Raji (cell line): ENCODE measurements around the gene GPR4.

Experiments
- POLR2A ChIP-seq: IDR thresholded peaks from 2 replicates; pipeline ENCODE4 v1.6.1; 2011; ENCODE audit warnings: low read depth, low read length, control low read depth; ENCODE audit not compliant: insufficient read depth

The GPR4 gene

GRCh38 chr19:45577111-45577905 lies 24.7 kb downstream of the GPR4 start:
- TF ChIP-seq POLR2A, result no peak

- no peak for TF ChIP-seq POLR2A
These were observed 25.3 kb downstream of the GPR4 start for GRCh38 chr19:45576682-45577081.

GRCh38 chr19:45575216-45575615 lies 26.8 kb downstream of the GPR4 start:
- TF ChIP-seq POLR2A, result no peak

GRCh38 chr19:45574526-45574925 lies 27.5 kb downstream of the GPR4 start:
- TF ChIP-seq POLR2A, result no peak

- no peak for TF ChIP-seq POLR2A
These were observed 30.4 kb downstream of the GPR4 start for GRCh38 chr19:45571457-45572220.

- no peak for TF ChIP-seq POLR2A
These were observed 32.2 kb downstream of the GPR4 start for GRCh38 chr19:45569619-45570421.

- no peak for TF ChIP-seq POLR2A
These were observed 33.3 kb downstream of the GPR4 start for GRCh38 chr19:45568732-45569131.

- TF ChIP-seq POLR2A, result no peak
These were observed 34.4 kb downstream of the GPR4 start for GRCh38 chr19:45567609-45568008.

- 0 out of 2 replicates have a peak, but pooled peaks have one; percentile 14 for TF ChIP-seq POLR2A
These were observed 37.8 kb downstream of the GPR4 start for GRCh38 chr19:45564131-45564780.

- no peak for TF ChIP-seq POLR2A
These were observed 41.3 kb downstream of the GPR4 start for GRCh38 chr19:45560686-45561085.

- TF ChIP-seq POLR2A, result no peak
These were observed 42.0 kb downstream of the GPR4 start for GRCh38 chr19:45560038-45560437.

- TF ChIP-seq POLR2A, result no peak
These were observed 43.6 kb downstream of the GPR4 start for GRCh38 chr19:45558399-45558878.

GRCh38 chr19:45556835-45557234 lies 45.2 kb downstream of the GPR4 start:
- no peak for TF ChIP-seq POLR2A

GRCh38 chr19:45554481-45554880 lies 47.5 kb downstream of the GPR4 start:
- no peak for TF ChIP-seq POLR2A

GRCh38 chr19:45553464-45553863 lies 48.5 kb downstream of the GPR4 start:
- no peak for TF ChIP-seq POLR2A
